ENCODE measurements around the gene PLET1.

The PLET1 gene

DNA sequence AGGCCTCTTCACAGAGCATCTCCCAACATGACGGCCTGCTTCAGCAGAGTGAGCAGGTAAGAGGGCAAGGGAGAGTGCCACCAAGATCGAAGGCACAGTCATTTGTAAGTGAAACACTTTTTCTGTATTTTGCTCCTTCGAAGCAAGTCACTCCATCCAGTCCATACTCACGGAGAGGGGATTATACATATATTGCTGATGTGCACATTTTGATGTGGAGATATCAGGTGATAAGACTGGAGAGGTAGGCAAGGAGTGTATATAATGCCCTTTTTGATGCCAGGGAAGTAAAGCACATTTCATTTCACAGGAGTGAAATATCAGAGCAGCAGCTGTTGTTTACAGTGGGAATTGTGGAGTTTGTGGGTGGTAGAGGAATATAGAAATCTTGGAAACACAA is 23.2 kb downstream of the PLET1 start:
- no peak for DNase-seq

- no peak for DNase-seq
Measured at GRCh38 chr11:112235750-112236390, 24.8 kb downstream of the PLET1 start.

GRCh38 chr11:112231952-112232351 is 28.7 kb downstream of the PLET1 start:
- no peak for DNase-seq

- DNase-seq: no peak
Measured at GRCh38 chr11:112229746-112230433, 30.8 kb downstream of the PLET1 start.

DNA sequence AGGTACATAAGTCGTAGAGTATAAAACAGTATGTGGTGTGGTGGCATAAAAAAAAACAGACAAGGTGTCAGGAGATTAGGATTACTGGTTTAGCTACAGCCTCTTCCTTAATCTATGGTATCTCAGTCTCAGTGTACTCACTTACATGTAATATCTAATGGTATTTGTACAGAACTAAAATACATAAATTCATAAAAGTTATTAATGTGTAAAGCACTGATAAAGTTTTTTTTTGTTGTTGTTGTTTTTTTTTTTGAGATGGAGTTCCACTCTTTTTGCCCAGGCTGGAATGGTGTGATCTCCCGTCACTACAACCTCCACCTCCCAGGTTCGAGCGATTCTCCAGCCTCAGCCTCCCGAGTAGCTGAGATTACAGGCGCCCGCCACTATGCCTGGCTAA is 31.5 kb downstream of the PLET1 start:
- no peak for DNase-seq

DNA sequence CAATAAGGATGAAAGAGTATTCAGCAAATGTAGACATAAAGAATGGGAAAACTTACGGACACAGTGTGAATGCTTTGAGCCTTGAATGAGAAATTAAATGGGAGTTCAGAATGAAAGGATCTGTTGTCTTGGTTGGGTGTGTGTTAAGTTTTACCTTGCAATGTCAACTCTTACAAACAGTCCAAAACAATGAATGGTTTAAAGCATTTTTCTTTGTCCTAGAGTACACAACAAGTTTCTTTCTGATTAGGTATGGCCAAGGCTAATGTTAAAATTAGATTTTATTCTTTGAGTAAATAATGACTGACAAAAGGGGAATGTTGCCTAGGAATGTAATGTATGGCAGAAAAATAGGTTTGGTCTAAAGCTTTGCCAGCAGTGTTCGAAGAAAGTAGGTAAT is 32.0 kb downstream of the PLET1 start:
- no peak for DNase-seq

DNA sequence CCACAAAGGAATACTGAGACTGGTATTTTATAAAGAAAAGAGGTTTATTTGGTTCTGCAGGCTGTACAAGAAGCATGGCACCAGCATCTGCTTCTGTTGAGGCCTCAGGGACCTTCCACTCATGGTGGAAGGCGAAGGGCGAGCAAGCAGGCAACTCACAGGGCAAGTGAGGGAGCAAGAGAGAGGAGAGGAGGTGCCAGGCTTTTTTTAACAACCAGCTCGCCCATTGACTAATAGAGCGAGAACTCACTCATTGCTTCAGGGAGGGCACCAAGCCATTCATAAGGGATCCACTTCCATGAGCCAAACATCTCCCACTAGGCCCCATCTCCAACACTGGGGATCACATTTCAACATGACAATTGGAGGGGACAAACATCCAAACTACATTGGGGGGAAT is 33.2 kb downstream of the PLET1 start:
- DNase-seq: no peak

DNA sequence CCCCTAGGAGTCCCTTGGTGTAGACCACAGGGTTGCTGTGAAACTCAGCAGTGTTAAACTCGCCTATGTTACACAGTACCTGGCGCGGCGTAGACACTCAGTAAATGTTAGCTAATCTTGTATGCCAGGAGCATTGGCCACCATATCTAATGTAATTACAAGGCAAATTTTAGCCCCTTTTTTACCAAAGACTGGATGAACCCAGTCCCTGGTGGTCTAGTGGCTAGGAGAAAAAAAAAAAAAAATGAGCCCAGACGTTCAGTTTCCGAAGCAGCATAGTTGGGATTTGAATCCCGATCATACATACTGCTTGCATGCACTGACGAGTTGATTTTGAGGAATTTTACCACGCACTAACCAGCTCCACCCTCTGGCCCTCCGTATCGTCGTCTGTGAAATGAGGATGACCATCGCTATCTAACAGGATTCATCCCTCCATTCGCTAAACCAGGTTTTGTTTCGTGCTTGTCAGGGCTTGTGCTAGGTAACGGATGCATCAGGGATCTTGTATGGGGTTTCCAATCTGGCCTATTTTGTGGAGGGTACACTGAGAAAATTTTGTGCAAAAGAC is 33.7 kb downstream of the PLET1 start:
- no peak for DNase-seq

- DNase-seq: peak; percentile 87
Measured at GRCh38 chr11:112226062-112226830, 34.4 kb downstream of the PLET1 start, which contains the start of gene PTS. PTS (plus strand) TSS chr11:112226428; CDS start chr11:112226444, 16 bp downstream.

- DNase-seq: no peak
Measured at GRCh38 chr11:112225753-112226061, 35.0 kb downstream of the PLET1 start.

DNA sequence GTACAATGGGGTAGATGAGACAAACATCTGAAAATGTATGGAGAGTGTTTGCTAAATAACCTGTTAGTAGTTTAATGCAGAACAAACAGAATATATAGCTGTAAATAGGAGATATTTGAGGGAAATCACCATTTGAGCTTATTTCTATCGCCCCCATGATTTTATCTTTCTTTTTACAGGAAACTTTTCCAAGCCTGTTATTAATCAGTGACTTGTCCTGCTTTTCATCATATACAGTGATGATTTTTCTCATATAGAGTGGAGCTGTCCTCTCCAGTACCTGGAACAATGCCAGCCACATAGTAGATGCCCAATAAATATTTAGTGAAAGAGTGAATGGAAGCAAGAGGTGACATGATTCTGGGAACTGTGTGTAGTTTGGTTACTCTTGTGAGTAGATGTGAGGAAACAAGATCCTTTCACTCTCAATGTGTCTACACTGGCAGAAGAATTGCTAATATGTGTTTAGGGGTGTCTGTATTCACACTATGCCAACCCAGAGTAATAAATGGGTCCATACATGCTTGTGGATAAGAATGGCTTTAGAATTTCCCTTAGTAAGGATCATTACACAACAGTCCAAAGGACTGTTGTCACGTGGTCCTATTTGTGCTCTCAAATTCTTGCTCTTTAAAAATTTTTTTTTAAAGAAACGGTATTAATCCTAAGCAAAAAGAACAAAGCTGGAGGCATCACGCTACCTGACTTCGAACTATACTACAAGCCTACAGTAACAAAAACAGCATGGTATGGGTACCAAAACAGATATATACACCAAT is 36.7 kb downstream of the PLET1 start:
- DNase-seq: no peak

- no peak for DNase-seq
Measured at GRCh38 chr11:112223121-112223520, 37.5 kb downstream of the PLET1 start.

DNA sequence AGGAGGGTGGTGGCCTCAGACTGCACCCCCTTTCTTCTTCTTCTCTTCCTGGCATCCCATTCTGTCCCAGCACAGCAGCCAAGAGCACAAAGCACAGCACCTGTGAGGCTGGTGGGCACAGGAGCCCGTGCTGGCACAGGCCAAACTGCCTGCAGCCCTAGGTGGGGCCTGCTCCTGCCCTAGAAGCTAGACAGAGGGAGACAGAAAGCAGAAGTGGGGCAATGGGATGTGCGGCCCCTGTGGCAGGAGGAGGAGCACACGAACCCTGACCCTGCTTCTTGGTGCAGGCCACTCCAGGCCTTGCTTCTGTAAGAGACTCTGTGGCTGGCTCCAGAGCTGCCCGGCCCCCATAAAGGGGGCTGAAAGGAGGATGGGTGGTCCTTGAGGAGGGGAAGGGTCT is 38.4 kb downstream of the PLET1 start:
- no peak for DNase-seq

- DNase-seq: no peak
Measured at GRCh38 chr11:112221274-112221835, 39.3 kb downstream of the PLET1 start.

DNA sequence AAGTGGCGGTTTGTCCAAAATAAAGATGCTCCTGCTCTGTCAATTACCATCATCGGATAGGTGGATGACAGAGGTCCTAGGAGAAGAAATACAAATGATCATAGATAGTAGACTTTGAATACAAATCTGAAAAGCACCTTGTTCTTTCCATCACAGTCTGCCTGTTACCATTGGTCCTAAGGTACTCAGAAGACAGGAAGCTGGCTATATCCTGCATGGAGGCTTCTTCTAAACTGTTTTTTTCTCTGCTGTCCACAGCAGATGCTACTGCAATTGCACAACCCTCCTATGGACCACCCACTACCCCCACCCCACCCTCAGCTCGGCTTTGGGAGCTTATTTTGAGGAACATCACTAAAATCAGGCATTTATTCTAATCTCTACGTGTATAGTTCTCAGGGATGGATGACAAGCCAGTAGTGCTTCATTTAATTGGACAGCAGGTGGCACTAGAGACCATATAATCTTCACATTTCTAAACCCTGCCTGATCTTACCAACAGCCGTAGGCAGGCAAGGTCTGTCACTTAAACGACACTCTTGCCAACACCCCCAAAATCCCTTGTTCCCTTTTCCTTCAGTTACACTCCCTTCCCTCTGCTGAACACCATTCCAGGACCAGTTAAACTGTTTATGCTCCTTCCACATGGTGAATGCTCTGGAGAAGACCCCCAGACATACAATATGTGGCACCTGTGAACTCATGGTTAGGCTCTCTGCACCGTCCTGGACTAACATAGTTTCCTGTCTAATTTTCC is 41.0 kb downstream of the PLET1 start:
- DNase-seq: peak; percentile 27

DNA sequence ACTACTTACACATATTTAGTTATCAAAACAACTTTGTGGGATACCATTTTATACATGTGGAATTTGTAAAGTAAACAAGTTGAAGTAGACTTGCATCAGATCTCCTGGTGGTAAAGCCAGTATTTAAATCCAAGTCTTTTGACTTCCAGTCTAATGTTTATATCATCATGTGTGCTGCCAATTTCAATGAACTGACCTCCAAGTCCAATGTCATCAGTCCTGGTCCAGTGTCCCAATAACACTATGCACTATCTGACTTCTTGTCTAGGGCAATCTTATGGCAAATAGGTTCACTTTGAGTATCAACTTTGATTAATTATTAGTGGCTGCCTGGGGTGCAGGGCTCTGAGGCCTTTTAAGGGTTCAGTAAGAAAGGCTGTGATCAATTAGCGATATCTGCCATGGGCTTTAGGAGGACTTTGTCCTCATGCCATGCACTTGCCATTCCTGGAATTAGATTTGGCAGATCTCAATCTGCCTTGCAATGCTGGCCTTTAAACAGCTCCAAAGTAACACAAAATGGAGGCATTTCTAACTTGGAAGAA is 44.0 kb downstream of the PLET1 start:
- DNase-seq: no peak

DNA sequence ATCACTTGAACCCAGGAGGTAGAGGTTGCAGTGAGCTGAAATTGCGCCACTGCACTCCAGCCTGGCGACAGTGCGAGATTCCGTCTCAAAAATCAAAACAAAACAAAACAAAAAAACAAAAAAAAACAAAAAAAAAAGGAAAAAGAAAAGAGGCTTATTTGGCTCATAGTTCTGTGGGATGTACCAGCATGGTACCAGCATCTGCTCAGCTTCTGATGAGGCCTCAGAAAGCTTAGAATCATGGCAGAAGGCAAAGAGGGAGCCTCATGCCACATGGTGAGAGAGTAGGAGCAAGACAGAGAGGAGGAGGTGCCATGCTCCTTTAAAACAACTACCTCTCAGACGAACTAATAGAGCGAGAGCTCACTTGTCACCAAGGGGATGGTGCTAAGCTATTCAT is 45.0 kb downstream of the PLET1 start:
- DNase-seq: no peak

DNA sequence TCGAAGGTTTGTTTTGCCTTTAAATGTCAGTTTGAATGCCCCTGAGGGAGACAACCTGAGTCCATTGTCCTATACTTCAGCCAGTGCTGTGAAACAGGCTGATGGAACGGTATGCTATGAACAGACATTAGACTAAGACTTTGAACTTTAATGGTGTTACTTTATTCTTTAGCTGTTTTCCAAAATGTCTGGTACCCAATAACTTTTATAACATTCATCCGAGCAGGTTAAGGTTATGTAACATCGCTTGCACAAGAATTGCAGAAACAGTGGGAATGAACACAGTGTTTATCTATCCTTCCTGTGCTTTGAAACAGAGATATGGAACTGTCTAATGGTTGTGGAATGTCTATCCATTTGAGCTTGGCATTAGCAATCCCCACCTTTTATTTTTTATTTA is 46.9 kb downstream of the PLET1 start:
- no peak for DNase-seq

DNA sequence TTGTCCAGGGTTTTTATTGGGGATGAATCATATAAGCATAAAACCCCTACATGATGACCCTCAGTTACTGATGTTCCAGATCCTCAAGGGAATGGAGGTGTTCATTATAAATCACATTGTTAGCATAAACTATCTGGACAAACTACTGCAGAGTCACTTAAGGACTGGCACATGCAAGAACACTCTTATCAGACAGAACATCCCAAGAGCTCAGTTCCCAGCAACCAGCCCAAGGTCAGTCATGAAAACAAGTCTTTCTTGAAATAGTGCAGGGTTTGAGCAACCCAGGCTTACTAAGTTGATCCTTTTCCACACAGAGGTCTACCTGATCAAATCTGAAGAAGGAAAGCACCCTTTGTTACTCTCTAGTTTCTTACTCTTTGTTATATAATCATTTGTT is 48.0 kb downstream of the PLET1 start:
- DNase-seq: no peak

GRCh38 chr11:112212290-112212689 is 48.4 kb downstream of the PLET1 start:
- no peak for DNase-seq

- peak; percentile 42 for DNase-seq
Measured at GRCh38 chr11:112211536-112211935, 49.1 kb downstream of the PLET1 start.

- no peak for DNase-seq
Measured at GRCh38 chr11:112210890-112211289, 49.8 kb downstream of the PLET1 start.
